HFFc6 (cell line): Measurements from ENCODE around the gene PPFIA3. TPM values are rescaled to one million over a fixed set of nuclear protein-coding genes. Genes with fewer than 3 reads are reported as not detected.

Source experiments
- DNase-seq: peaks from one replicate; pipeline ENCODE4 v3.0.0-alpha.2; 2018
- H3K27ac Mint-ChIP-seq: 2 replicates; pipeline ENCODE4 v1.8.0; 2020; ENCODE audit warnings: mild to moderate bottlenecking, mixed read lengths
- H3K27me3 Mint-ChIP-seq: 2 replicates; pipeline ENCODE4 v1.8.0; 2021; ENCODE audit warnings: mild to moderate bottlenecking, moderate library complexity, mixed read lengths; ENCODE audit not compliant: insufficient read depth
- H3K36me3 Mint-ChIP-seq: 2 replicates; pipeline ENCODE4 v1.8.0; 2021; ENCODE audit warnings: low read depth, mixed read lengths
- H3K4me1 Mint-ChIP-seq: 2 replicates; pipeline ENCODE4 v1.8.0; 2020; ENCODE audit warnings: low read depth, mixed read lengths
- H3K4me3 Mint-ChIP-seq: 2 replicates; pipeline ENCODE4 v1.8.0; 2020; ENCODE audit warnings: mild to moderate bottlenecking, moderate library complexity, mixed read lengths
- H3K9me3 Mint-ChIP-seq: 2 replicates; pipeline ENCODE4 v1.8.0; 2020; ENCODE audit warnings: mild to moderate bottlenecking, mixed read lengths
- CTCF ChIP-seq: fragments of 200-600 bp; sonication (generic); IDR thresholded peaks from 2 replicates; pipeline ENCODE4 v1.5.0; 2021; ENCODE audit warnings: antibody characterized with exemption, mild to moderate bottlenecking
- total RNA-seq, 6 experiments: library from RNA; stranded (reverse); fragmentation: NEBNext Ultra II Directional; extraction: Animal tissue kit (Norgen Biotek cat#: 25700); gene quantifications; 2 replicates in 1 of 6; 3 replicates in 5 of 6; pipeline ENCODE4 v1.2.3, GENCODE V29; 2021

The PPFIA3 gene
- total RNA-seq, 6 experiments from 2014 or later: 1.9 to 2.4 (median 2.3) TPM

DNA sequence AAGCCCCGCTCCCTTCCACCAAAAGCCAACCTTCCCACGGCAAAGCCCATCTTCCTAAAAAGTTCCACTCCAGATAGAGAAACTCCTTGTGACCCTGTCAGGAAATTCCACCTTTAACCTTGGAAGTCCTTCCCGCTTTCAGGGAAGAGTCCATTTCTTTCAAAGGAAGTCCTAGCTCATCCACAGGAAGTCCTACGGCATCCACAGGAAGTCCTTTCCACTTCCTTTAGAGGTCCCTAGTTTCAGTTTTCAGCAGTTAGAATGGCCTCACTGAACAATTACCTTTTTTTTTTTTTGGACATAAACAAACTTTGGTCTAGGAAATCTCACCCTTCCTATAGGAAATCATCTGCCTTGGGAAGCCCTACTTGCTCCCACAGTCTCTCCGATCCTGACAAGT lies 69.9 kb downstream of the PPFIA3 start:
- peaks cover 4% of the 10 kb centered on the region; the same call in 1 of the 2 replicates for H3K4me1 Mint-ChIP-seq
- no peak overlapping the region for H3K27ac Mint-ChIP-seq
- peaks cover 45% of the 10 kb centered on the region for H3K36me3 Mint-ChIP-seq
- H3K4me3 Mint-ChIP-seq: no peak overlapping the region
- H3K27me3 Mint-ChIP-seq: peaks cover 3% of the 10 kb centered on the region; the same call in 1 of the 2 replicates
- H3K9me3 Mint-ChIP-seq: no peaks in the 10 kb centered on the region; the same call in 1 of the 2 replicates
- TF ChIP-seq CTCF: no peak
- DNase-seq: no peak

DNA sequence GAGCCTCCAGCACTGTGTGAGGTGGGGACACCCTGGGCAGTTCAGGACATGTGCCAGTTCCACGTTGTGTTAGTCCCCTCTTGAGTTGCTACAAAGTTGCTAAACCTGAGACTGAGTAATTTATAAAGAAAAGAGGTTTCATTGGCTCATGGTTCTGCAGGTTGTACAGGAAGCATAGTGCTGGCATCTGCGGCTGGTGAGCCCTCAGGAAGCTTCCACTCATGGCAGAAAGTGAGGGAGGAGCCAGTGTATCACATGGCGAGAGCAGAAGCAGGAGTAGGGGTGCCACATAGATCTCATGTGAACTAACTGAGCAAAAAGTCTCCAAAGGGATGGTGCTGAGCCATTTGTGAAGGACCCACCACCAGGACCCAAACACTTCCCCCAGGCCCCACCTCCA lies 71.4 kb downstream of the PPFIA3 start:
- no peak for TF ChIP-seq CTCF
- DNase-seq: no peak
- Mint-ChIP-seq H3K4me1 (peaks cover 4% of the 10 kb centered on the region; the same call in 1 of the 2 replicates), H3K9me3 (no peaks in the 10 kb centered on the region), H3K27ac (no peak overlapping the region), H3K36me3 (peaks cover 37% of the 10 kb centered on the region), H3K4me3 (no peak overlapping the region), H3K27me3 (peaks cover 3% of the 10 kb centered on the region; the same call in 1 of the 2 replicates)

GRCh38 chr19:49193822-49194394 lies 74.6 kb downstream of the PPFIA3 start:
- no peak for TF ChIP-seq CTCF
- no peaks in the 10 kb centered on the region for H3K9me3 Mint-ChIP-seq
- H3K36me3 Mint-ChIP-seq: peaks cover 31% of the 10 kb centered on the region
- DNase-seq: no peak
- H3K4me3 Mint-ChIP-seq: no peak overlapping the region
- no peaks in the 10 kb centered on the region for H3K27me3 Mint-ChIP-seq
- no peak overlapping the region; the same call in 1 of the 2 replicates for H3K27ac Mint-ChIP-seq
- peaks cover 15% of the 10 kb centered on the region for H3K4me1 Mint-ChIP-seq

DNA sequence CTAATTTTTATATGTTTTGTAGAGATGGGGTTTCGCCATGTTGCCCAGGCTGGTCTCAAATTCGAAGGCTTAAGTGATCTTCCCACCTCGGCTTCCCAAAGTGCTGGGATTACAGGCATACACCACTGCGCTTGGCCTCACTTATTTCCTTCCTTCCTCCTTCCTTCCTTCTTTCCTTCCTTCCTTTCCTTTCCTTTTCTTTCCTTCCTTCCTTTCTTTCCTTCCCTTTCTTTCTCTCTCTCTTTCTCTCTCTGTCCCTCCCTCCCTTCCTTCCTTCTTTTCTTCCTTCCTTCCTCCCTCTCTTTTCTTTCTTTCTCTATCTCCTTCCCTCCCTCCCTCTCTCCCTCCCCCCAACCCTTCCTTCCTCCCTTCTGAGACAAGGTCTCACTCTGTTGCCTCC lies 75.1 kb downstream of the PPFIA3 start:
- no peak for DNase-seq
- Mint-ChIP-seq H3K36me3 (peaks cover 26% of the 10 kb centered on the region), H3K27ac (no peak overlapping the region), H3K9me3 (no peaks in the 10 kb centered on the region), H3K27me3 (no peaks in the 10 kb centered on the region), H3K4me3 (no peak overlapping the region), H3K4me1 (peaks cover 20% of the 10 kb centered on the region)
- TF ChIP-seq CTCF: no peak

GRCh38 chr19:49196527-49197240 lies 77.3 kb downstream of the PPFIA3 start:
- H3K4me1 Mint-ChIP-seq: peaks cover 22% of the 10 kb centered on the region
- peaks cover 27% of the 10 kb centered on the region for H3K36me3 Mint-ChIP-seq

More at GRCh38 chr19:49196527-49197240, 77.3 kb downstream of the PPFIA3 start:
- Mint-ChIP-seq H3K27me3 (peaks cover 3% of the 10 kb centered on the region; the same call in 1 of the 2 replicates), H3K27ac (no peak overlapping the region; the same call in 1 of the 2 replicates), H3K4me3 (no peak overlapping the region), H3K9me3 (no peaks in the 10 kb centered on the region)
- no peak for DNase-seq
- no peak for TF ChIP-seq CTCF
